ENCODE data around the gene SEMA4G.
"Not testable (repeated sequence)": the region's sequence is repeated elsewhere in the genome, so short reads cannot be mapped to it uniquely, and the experiment has no call there.

SEMA4G gene

DNA sequence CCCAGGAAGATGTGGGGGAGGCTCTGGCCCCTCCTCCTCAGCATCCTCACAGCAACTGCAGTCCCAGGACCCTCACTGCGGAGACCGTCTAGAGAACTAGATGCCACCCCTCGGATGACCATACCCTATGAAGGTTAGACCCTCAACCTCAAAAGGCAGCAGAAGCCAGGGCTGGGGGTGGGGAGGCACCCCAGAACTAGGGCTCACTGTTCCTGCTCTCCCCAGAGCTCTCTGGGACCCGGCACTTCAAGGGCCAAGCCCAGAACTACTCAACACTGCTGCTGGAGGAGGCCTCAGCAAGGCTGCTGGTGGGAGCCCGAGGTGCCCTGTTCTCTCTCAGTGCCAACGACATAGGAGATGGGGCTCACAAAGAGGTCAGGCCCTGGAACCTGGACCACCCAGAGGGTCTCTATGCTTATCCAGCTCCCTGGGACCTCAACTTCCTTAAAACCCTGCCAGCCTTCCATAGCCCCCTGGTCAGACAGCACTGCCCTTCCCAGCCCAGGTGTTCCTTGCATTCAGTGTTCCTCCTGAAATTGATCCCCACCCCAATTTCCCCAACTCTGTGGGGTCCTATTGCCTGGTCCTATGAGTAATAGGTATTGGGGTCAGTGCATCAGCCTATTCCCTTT is 3.7 kb downstream of the SEMA4G start:
- TF ChIP-seq CTCF (IDR thresholded peaks at IDR 0.05; ENCODE audit: low read depth, low read length, missing control alignments) = no peak
- no peaks in the 10 kb centered on the region for H3K36me3 ChIP-seq (replicated peaks)
- no peaks in the 10 kb centered on the region for H3K27me3 ChIP-seq (replicated peaks)
- H3K27ac ChIP-seq = no peak overlapping the region
- no peak for DNase-seq
- in situ Hi-C loops (cut with HindIII; ENCODE audit: low pct_ligation_motif_present, low sequenced_read_pairs) = no loop called here
- H3K4me3 ChIP-seq (ENCODE audit: low read depth, low read length) = no peak overlapping the region

GRCh38 chr10:100975397-100975796 is 6.1 kb downstream of the SEMA4G start:
- H3K27me3 ChIP-seq (replicated peaks); in situ Hi-C loops (cut with HindIII; ENCODE audit: low pct_ligation_motif_present, low sequenced_read_pairs); H3K4me3 ChIP-seq (ENCODE audit: low read depth, low read length); DNase-seq; H3K36me3 ChIP-seq (replicated peaks); H3K27ac ChIP-seq: not testable (repeated sequence)

GRCh38 chr10:100976906-100977305 is 7.6 kb downstream of the SEMA4G start:
- Histone ChIP-seq H3K4me3 (ENCODE audit: low read depth, low read length) (no peak overlapping the region), H3K36me3 (replicated peaks) (peaks cover 5% of the 10 kb centered on the region), H3K27me3 (replicated peaks) (no peaks in the 10 kb centered on the region), H3K27ac (no peak overlapping the region)
- TF ChIP-seq CTCF (IDR thresholded peaks at IDR 0.05; ENCODE audit: low read depth, low read length, missing control alignments) = no peak
- DNase-seq = no peak
- in situ Hi-C loops (cut with HindIII; ENCODE audit: low pct_ligation_motif_present, low sequenced_read_pairs) = no loop called here

- Histone ChIP-seq H3K27ac (no peak overlapping the region), H3K27me3 (replicated peaks) (no peaks in the 10 kb centered on the region), H3K4me3 (ENCODE audit: low read depth, low read length) (no peak overlapping the region), H3K36me3 (replicated peaks) (peaks cover 5% of the 10 kb centered on the region)
- TF ChIP-seq CTCF (IDR thresholded peaks at IDR 0.05; ENCODE audit: low read depth, low read length, missing control alignments) = no peak
- in situ Hi-C loops (cut with HindIII; ENCODE audit: low pct_ligation_motif_present, low sequenced_read_pairs) = no loop called here
- DNase-seq = no peak
Measured at GRCh38 chr10:100977436-100977835, 8.1 kb downstream of the SEMA4G start.

DNA sequence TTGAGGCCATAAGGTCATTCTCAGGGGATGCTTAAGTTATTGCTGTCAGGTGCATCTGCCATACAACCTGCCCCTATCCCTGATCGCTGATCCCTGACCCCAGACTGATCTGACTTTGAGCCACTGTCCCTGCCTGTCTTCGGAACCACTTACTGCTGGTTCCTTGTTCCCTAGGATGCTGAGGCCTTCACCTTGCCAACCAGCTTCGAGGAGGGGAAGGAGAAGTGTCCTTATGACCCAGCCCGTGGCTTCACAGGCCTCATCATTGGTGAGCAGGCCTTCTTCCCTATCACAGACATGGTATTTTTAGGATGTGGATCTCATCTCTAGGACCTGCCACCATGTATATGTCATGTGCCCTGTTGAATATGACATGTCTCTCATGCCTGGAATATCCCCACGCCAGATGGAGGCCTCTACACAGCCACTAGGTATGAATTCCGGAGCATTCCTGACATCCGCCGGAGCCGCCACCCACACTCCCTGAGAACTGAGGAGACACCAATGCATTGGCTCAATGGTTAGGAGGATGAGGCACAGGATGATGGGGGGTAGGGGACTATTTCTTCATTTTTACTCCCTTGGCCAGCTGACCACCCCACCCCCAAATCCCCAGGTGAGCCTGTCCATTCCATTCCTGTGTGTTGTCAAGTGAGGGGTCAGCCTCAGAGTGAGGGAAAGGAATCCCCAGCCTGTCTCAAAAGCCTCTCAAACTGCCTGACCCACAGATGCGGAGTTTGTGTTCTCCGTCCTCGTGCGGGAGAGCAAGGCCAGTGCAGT is 9.0 kb downstream of the SEMA4G start:
- H3K27me3 ChIP-seq (replicated peaks) = no peaks in the 10 kb centered on the region
- in situ Hi-C loops (cut with HindIII; ENCODE audit: low pct_ligation_motif_present, low sequenced_read_pairs) = no loop called here
- DNase-seq = no peak
- peaks cover 5% of the 10 kb centered on the region for H3K36me3 ChIP-seq (replicated peaks)
- H3K27ac ChIP-seq = no peak overlapping the region
- H3K4me3 ChIP-seq (ENCODE audit: low read depth, low read length) = no peak overlapping the region
- no peak for TF ChIP-seq CTCF (IDR thresholded peaks at IDR 0.05; ENCODE audit: low read depth, low read length, missing control alignments)

DNA sequence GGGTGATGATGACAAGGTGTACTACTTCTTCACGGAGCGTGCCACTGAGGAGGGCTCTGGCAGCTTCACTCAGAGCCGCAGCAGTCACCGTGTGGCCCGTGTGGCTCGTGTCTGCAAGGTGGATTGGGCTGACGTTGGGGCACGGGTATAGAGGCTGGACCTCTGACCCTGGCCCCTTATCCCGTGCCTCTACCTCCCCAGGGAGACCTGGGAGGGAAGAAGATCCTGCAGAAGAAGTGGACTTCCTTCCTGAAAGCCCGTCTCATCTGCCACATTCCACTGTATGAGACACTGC is 9.5 kb downstream of the SEMA4G start:
- H3K36me3 ChIP-seq (replicated peaks) = peaks cover 5% of the 10 kb centered on the region
- DNase-seq = no peak
- no peaks in the 10 kb centered on the region for H3K27me3 ChIP-seq (replicated peaks)
- no peak overlapping the region for H3K4me3 ChIP-seq (ENCODE audit: low read depth, low read length)
- in situ Hi-C loops (cut with HindIII; ENCODE audit: low pct_ligation_motif_present, low sequenced_read_pairs) = no loop called here
- no peak overlapping the region for H3K27ac ChIP-seq
- no peak for TF ChIP-seq CTCF (IDR thresholded peaks at IDR 0.05; ENCODE audit: low read depth, low read length, missing control alignments)
